Measurements from ENCODE around the gene CCDC170.

- TF ChIP-seq CTCF (IDR thresholded peaks at IDR 0.05; ENCODE audit: low read depth, low read length, missing input control), result no peak
- TF ChIP-seq ZBTB33 (IDR thresholded peaks at IDR 0.05), result no peak
- no peak for TF ChIP-seq RXRA (IDR thresholded peaks at IDR 0.05)
- no peak for TF ChIP-seq REST (IDR thresholded peaks at IDR 0.05)
- no peak for TF ChIP-seq GABPA (IDR thresholded peaks at IDR 0.05 in 1 of 2, conservative IDR thresholded peaks at IDR 0.05 in 1 of 2)
- TF ChIP-seq TAF1 (conservative IDR thresholded peaks at IDR 0.05), result no peak
- TF ChIP-seq YY1 (IDR thresholded peaks at IDR 0.05), result no peak
- no peak for TF ChIP-seq SP1 (IDR thresholded peaks at IDR 0.05)
- no peak for TF ChIP-seq MAX (IDR thresholded peaks at IDR 0.05)
- TF ChIP-seq ATF3 (IDR thresholded peaks at IDR 0.05), result no peak
Measured at GRCh38 chr6:151589667-151590066, 95.8 kb downstream of the CCDC170 start.
